GM19324 (cell line): ENCODE results near the gene SLC51B.
"Not testable (repeated sequence)": the region's sequence is repeated elsewhere in the genome, so short reads cannot be mapped to it uniquely, and the experiment has no call there.

Source experiments
- ATAC-seq: cut with Tn5 transposase; IDR thresholded peaks from one replicate; pipeline ENCODE4 v1.9.1; 2021; ENCODE audit warnings: mild to moderate bottlenecking, moderate library complexity; ENCODE audit not compliant: unreplicated experiment, low FRiP score

SLC51B gene

GRCh38 chr15:65044724-65045481, at the start of gene SLC51B:
Gene SLC51B, plus strand, starts transcription at chr15:65045387. Its CDS starts 4,618 bp downstream, at chr15:65050005.
- ATAC-seq: no peak

- no peak for ATAC-seq
Observed at GRCh38 chr15:64997066-64997465, 48.1 kb upstream of the SLC51B start.

GRCh38 chr15:64997745-64998375, 47.3 kb upstream of the SLC51B start:
- no peak for ATAC-seq

GRCh38 chr15:65004993-65005392, 40.2 kb upstream of the SLC51B start:
- no peak for ATAC-seq

- ATAC-seq: no peak
Observed at GRCh38 chr15:65006876-65007275, 38.3 kb upstream of the SLC51B start.

GRCh38 chr15:65008983-65009382, 36.2 kb upstream of the SLC51B start:
- no peak for ATAC-seq

- not testable (repeated sequence) for ATAC-seq
Observed at GRCh38 chr15:65011198-65011597, 34.0 kb upstream of the SLC51B start.

GRCh38 chr15:65020419-65020818, 24.8 kb upstream of the SLC51B start:
- no peak for ATAC-seq

GRCh38 chr15:65021488-65021887, 23.7 kb upstream of the SLC51B start:
- no peak for ATAC-seq

GRCh38 chr15:65026756-65027155, 18.4 kb upstream of the SLC51B start:
- no peak for ATAC-seq

GRCh38 chr15:65027593-65027992, 17.6 kb upstream of the SLC51B start:
- ATAC-seq: no peak

GRCh38 chr15:65028338-65028737, 16.8 kb upstream of the SLC51B start:
- no peak for ATAC-seq

- ATAC-seq: peak; percentile 79
Observed at GRCh38 chr15:65028921-65029735, 16.1 kb upstream of the SLC51B start, which contains the start of gene MTFMT. Gene MTFMT, minus strand, starts transcription at chr15:65029639. Its CDS starts 26 bp downstream, at chr15:65029613.

- ATAC-seq: no peak
Observed at GRCh38 chr15:65029736-65030208, 15.4 kb upstream of the SLC51B start.

- no peak for ATAC-seq
Observed at GRCh38 chr15:65032801-65033537, 12.2 kb upstream of the SLC51B start.

- no peak for ATAC-seq
Observed at GRCh38 chr15:65033659-65034269, 11.4 kb upstream of the SLC51B start.

- ATAC-seq: no peak
Observed at GRCh38 chr15:65034719-65035118, 10.5 kb upstream of the SLC51B start.

- ATAC-seq: no peak
Observed at GRCh38 chr15:65037309-65037708, 7.9 kb upstream of the SLC51B start.

GRCh38 chr15:65038428-65038827, 6.8 kb upstream of the SLC51B start:
- ATAC-seq: no peak

- ATAC-seq: no peak
Observed at GRCh38 chr15:65038836-65039235, 6.4 kb upstream of the SLC51B start.
